K562 (cell line): ENCODE results near the gene ACE. TPM values are rescaled to one million over a fixed set of nuclear protein-coding genes. Genes with fewer than 3 reads are reported as not detected.

ENCODE experiments used
- ATAC-seq: fragments of 200-7000 bp; cut with Tn5 transposase; 3 replicates; pipeline ENCODE4 v1.9.1; 2020; ENCODE audit warnings: moderate library complexity
- BruUV-seq: library from RNA; stranded (reverse); fragments of 400-500 nt; replicated peaks from 2 replicates; lab custom pipeline; 2021; lab: Mats Ljungman, UMichigan
- CTCF ChIA-PET: fragments of 300-600 bp; formaldehyde crosslinking; extraction: SDS; loops from one replicate; lab custom pipeline; 2021; ENCODE audit warnings: low intra/inter-chr PET ratio; lab: Yijun Ruan, JAX
- POLR2A ChIA-PET: fragments of 300-600, 350-650 bp; sonication (Branson Sonifier 250); formaldehyde crosslinking; extraction: SDS; loops from one replicate; lab custom pipeline; 2021; ENCODE audit warnings: antibody characterized with exemption, inconsistent platforms; lab: Yijun Ruan, JAX
- DNase-seq, 4 experiments: peaks; one replicate each; pipeline versions ENCODE4 v3.0.0 to v3.0.0-alpha.2; 2011 to 2018; ENCODE audit warnings: low spot score in 3 of 4, mixed read lengths in 3 of 4; ENCODE audit errors: extremely low read depth in 1 of 4
- FAIRE-seq: peaks from 2 replicates; lab custom pipeline; 2011; peaks lifted over from hg19 to GRCh38; lab: Jason Lieb, UNC
- H2AFZ ChIP-seq: 2 replicates; pipeline ENCODE4 v1.6.0; 2011; ENCODE audit warnings: low read depth, low read length, control low read depth, inconsistent platforms
- H3K27ac ChIP-seq: fragments of 200-600 bp; 3 replicates; pipeline ENCODE4 v1.8.0; 2011; ENCODE audit warnings: low read depth, mild to moderate bottlenecking, control low read depth, inconsistent platforms, low read length, moderate library complexity, mixed read lengths; ENCODE audit errors: extremely low read depth
- H3K27me3 ChIP-seq, 2 experiments: fragments of 300-600 bp in 1 of 2; 2 replicates in 1 of 2; 3 replicates in 1 of 2; pipeline versions ENCODE4 v1.6.0 to v1.8.0; 2011; ENCODE audit warnings: inconsistent platforms in 2 of 2, low read length in 2 of 2, mild to moderate bottlenecking in 1 of 2, mixed read lengths in 1 of 2, moderate library complexity in 1 of 2; ENCODE audit not compliant: control insufficient read depth in 2 of 2, insufficient read depth in 2 of 2
- H3K36me3 ChIP-seq: fragments of 300-600 bp; 3 replicates; pipeline ENCODE4 v1.8.0; 2011; ENCODE audit warnings: mild to moderate bottlenecking, low read length, inconsistent platforms; ENCODE audit not compliant: control insufficient read depth, insufficient read depth
- H3K4me1 ChIP-seq, 2 experiments: fragments of 200-600 bp in 1 of 2; replicated peaks in 1 of 2; 2 replicates in 1 of 2; 3 replicates in 1 of 2; pipeline versions ENCODE4 v1.5.1 to v1.8.0; 2011; ENCODE audit warnings: inconsistent platforms in 2 of 2, low read length in 2 of 2, mild to moderate bottlenecking in 1 of 2, mixed read lengths in 1 of 2, moderate library complexity in 1 of 2; ENCODE audit not compliant: control insufficient read depth in 2 of 2, insufficient read depth in 2 of 2
- H3K4me2 ChIP-seq: 2 replicates; pipeline ENCODE4 v1.6.1; 2011; ENCODE audit warnings: low read length, control low read depth, inconsistent platforms, mixed read lengths; ENCODE audit not compliant: insufficient read depth
- H3K4me3 ChIP-seq: fragments of 200-600 bp; sonication (generic), shearing (Covaris generic); 2 replicates; pipeline ENCODE4 v1.5.1; 2016; ENCODE audit warnings: control low read depth, inconsistent platforms
- H3K79me2 ChIP-seq: fragments of 200-600 bp; 3 replicates; pipeline ENCODE4 v1.8.0; 2011; ENCODE audit warnings: low read length, inconsistent platforms; ENCODE audit not compliant: control insufficient read depth, insufficient read depth
- H3K9ac ChIP-seq, 2 experiments: 2 replicates each; pipeline versions ENCODE4 v1.6.0 to v1.6.1; 2011; ENCODE audit warnings: low read depth in 2 of 2, low read length in 2 of 2, control low read depth in 1 of 2, inconsistent platforms in 1 of 2, mild to moderate bottlenecking in 1 of 2, mixed read lengths in 1 of 2; ENCODE audit not compliant: insufficient read depth in 1 of 2
- H3K9me1 ChIP-seq: one replicate; pipeline ENCODE4 v1.6.0; 2011; ENCODE audit warnings: inconsistent platforms, mild to moderate bottlenecking, low read length, moderate library complexity; ENCODE audit not compliant: control insufficient read depth, insufficient read depth
- H3K9me3 ChIP-seq: replicated peaks from 2 replicates; pipeline ENCODE4 v1.5.1; 2011; ENCODE audit warnings: low read depth, low read length, inconsistent platforms; ENCODE audit not compliant: control insufficient read depth, insufficient read depth
- H4K20me1 ChIP-seq: replicated peaks from 2 replicates; pipeline ENCODE4 v1.6.1; 2011; ENCODE audit warnings: low read length, inconsistent platforms, mixed read lengths; ENCODE audit not compliant: control insufficient read depth, insufficient read depth
- DIDO1 ChIP-seq: fragments of 450-650 bp; IDR thresholded peaks from 2 replicates; pipeline ENCODE4 v1.6.1; 2016; ENCODE audit warnings: low read depth, missing biosample characterization, missing genetic modification characterization
- DNMT1 ChIP-seq: fragments of 450-650 bp; IDR thresholded peaks from 2 replicates; pipeline ENCODE4 v1.6.1; 2016; ENCODE audit warnings: antibody characterized with exemption, mild to moderate bottlenecking
- HLTF ChIP-seq: fragments of 450-650 bp; IDR thresholded peaks from 2 replicates; pipeline ENCODE4 v1.6.1; 2016
- KAT8 ChIP-seq: fragments of 450-650 bp; IDR thresholded peaks from 2 replicates; pipeline ENCODE4 v1.6.1; 2016; ENCODE audit warnings: low read depth, mild to moderate bottlenecking
- KLF13 ChIP-seq: fragments of 450-650 bp; IDR thresholded peaks from 2 replicates; pipeline ENCODE4 v1.6.1; 2016; ENCODE audit warnings: missing genetic modification characterization, low read depth, mild to moderate bottlenecking, missing compliant biosample characterization, moderate library complexity, borderline replicate concordance
- NCOR1 ChIP-seq: fragments of 450-650 bp; IDR thresholded peaks from 2 replicates; pipeline ENCODE4 v1.6.1; 2016; ENCODE audit warnings: mild to moderate bottlenecking, moderate library complexity
- PHTF2 ChIP-seq: fragments of 250-450 bp; sonication (Bioruptor Pico); IDR thresholded peaks from 2 replicates; pipeline ENCODE4 v1.5.0; 2021; ENCODE audit warnings: mild to moderate bottlenecking
- PRDM10 ChIP-seq: fragments of 450-650 bp; IDR thresholded peaks from 2 replicates; pipeline ENCODE4 v1.6.1; 2018; ENCODE audit not compliant: partially characterized antibody
- PTBP1 ChIP-seq: fragments of 200-400 bp; formaldehyde crosslinking; IDR thresholded peaks from 2 replicates; pipeline ENCODE4 v1.6.1; 2017; ENCODE audit warnings: low read depth, low read length
- PTTG1 ChIP-seq: fragments of 450-650 bp; IDR thresholded peaks from 2 replicates; pipeline ENCODE4 v1.6.1; 2016; ENCODE audit warnings: low read depth, mild to moderate bottlenecking, missing genetic modification characterization, missing compliant biosample characterization
- RBM22 ChIP-seq: fragments of 200-400 bp; formaldehyde crosslinking; IDR thresholded peaks from 2 replicates; pipeline ENCODE4 v1.6.1; 2018; ENCODE audit warnings: low read length, low read depth; ENCODE audit not compliant: poor library complexity, severe bottlenecking
- SPI1 ChIP-seq: IDR thresholded peaks from 2 replicates; pipeline ENCODE4 v1.6.1; 2011; ENCODE audit warnings: low read depth, low read length, control low read depth, borderline replicate concordance
- STAT5A ChIP-seq: IDR thresholded peaks from 2 replicates; pipeline ENCODE4 v1.6.1; 2012; ENCODE audit warnings: low read length, inconsistent platforms, borderline replicate concordance
- USF2 ChIP-seq: sonication (generic); formaldehyde crosslinking; IDR thresholded peaks from 2 replicates; pipeline ENCODE4 v1.5.0; 2020; ENCODE audit warnings: missing genetic modification reagents
- ZNF431 ChIP-seq: sonication (generic); formaldehyde crosslinking; IDR thresholded peaks from 2 replicates; pipeline ENCODE4 v1.8.0; 2022; ENCODE audit warnings: mild to moderate bottlenecking, missing genetic modification reagents
- WGBS: fragments of 100-300 bp; shearing (Covaris generic); methylation state at CpG from one replicate; pipeline ENCODE4 v1.1.6; 2016; ENCODE audit warnings: low coverage, mixed read lengths; ENCODE audit not compliant: insufficient coverage; ENCODE audit errors: missing lambda C conversion rate; 5-methylcytosine and 5-hydroxymethylcytosine counted together
- in situ Hi-C: fragments of 300-500 bp; cut with MboI; formaldehyde crosslinking; loops from 4 replicates; pipeline ENCODE4 v1.15.0; 2018; ENCODE audit warnings: inconsistent platforms, mixed read lengths
- intact Hi-C: fragments of 100-400 bp; cut with micrococcal nuclease; formaldehyde crosslinking; loops from 2 replicates; pipeline ENCODE4 v1.14.2; 2022
- polyA plus RNA-seq, 8 experiments: library from polyadenylated mRNA; depleted of rRNA in 4 of 8; stranded (reverse) in 5 of 8; unstranded in 3 of 8; fragments of >200 nt; fragmentation: Nextera tagmentation in 2 of 8; fragmentation: Illumina TruSeq in 1 of 8; extraction: Ambion mirVana in 2 of 8; extraction: Trizol in 1 of 8; gene quantifications; 2 replicates each; pipeline versions ENCODE4 v1.2.1 to v1.2.3, GENCODE V29; 2011 to 2014; ENCODE audit warnings: inconsistent platforms in 1 of 8, missing spikeins in 1 of 8
- total RNA-seq, 7 experiments: library from RNA; depleted of rRNA in 6 of 7; stranded (reverse); fragments of >200 nt in 6 of 7; fragmentation: Illumina TruSeq in 2 of 7; extraction: Trizol in 2 of 7; gene quantifications; 2 replicates each; pipeline versions ENCODE4 v1.2.1 to v1.2.3, GENCODE V29; 2011 to 2021; ENCODE audit warnings: low replicate concordance in 1 of 7

Gene ACE
- total and polyA plus RNA-seq, 9 of the 15 experiments (the other 6 are each of a cell fraction or from before 2014, with no cell fraction given) = 0.07 to 2.5 (median 0.47) TPM; not detected in 1

- intact Hi-C loops = no loop called here
- BruUV-seq = no TSS peak
- TF ChIP-seq DNMT1 (no peak), DIDO1 (tag) (no peak), NCOR1 (no peak), PTBP1 (no peak), KLF13 (tag) (no peak), RBM22 (no peak), ZNF431 (CRISPR knock-in tag) (no peak), KAT8 (no peak), PHTF2 (no peak), PRDM10 (no peak), PTTG1 (tag) (no peak), STAT5A (no peak), USF2 (CRISPR knock-in tag) (no peak), SPI1 (no peak), HLTF (no peak)
- TF ChIP-seq, all 486 proteins: peak for 0
- H4K20me1 ChIP-seq = no peaks in the 10 kb centered on the region
- no peaks in the 10 kb centered on the region for H3K9me3 ChIP-seq
- H3K4me3 ChIP-seq = no peak overlapping the region
- CTCF ChIA-PET = no interaction called here
- peaks cover 0 to 16% of the 10 kb centered on the region in 2 experiments; a peak in 2 of 5 replicates for H3K4me1 ChIP-seq
- no peak overlapping the region for H3K9ac ChIP-seq
- H3K9me1 ChIP-seq = no peaks in the 10 kb centered on the region
- no peaks in the 10 kb centered on the region for H3K36me3 ChIP-seq
- H3K79me2 ChIP-seq = no peaks in the 10 kb centered on the region
- in situ Hi-C loops = no loop called here
- 15% methylated on average over 13 of the region's 15 CpGs for WGBS
- no peak for ATAC-seq
- FAIRE-seq = no peak
- H3K4me2 ChIP-seq = no peak overlapping the region
- POLR2A ChIA-PET = interaction anchor here (0.6 to 1.8 kb wide), 2 partner anchors 8 to 14 kb away, joined by 4 to 6 read pairs; no protein-coding TSS in a partner anchor
- H2AFZ ChIP-seq = no peak overlapping the region
- no peak overlapping the region for H3K27ac ChIP-seq
- peaks cover 13 to 19% of the 10 kb centered on the region in 2 experiments; a peak in 4 of 5 replicates for H3K27me3 ChIP-seq
- no peak for DNase-seq
These were observed 66.3 kb downstream of the ACE start for GRCh38 chr17:63542942-63543821.
